ENCODE results near the gene GAPVD1.

DNA sequence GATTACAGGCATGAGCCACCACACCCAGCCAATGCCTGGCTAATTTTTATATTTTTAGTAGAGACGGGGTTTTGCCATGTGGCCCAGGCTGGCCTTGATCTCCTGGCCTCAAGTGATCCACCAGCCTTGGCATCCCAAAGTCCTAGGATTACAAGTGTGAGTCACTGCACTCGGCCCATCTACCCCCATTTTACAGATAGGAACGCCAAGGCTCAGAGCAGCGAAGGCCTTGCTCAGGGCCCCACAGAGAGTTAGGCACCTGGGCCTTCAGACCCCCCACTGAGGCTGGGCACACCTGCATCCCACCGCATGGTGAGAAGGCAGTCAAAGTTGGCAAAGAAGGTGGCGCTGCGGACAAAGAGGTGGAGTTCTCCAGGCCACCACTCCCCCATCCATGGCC, 143.1 kb downstream of the GAPVD1 start:
- no peak for TF ChIP-seq ZBTB43 (CRISPR knock-in tag; IDR thresholded peaks at IDR 0.05)
- TF ChIP-seq, protein P1, sequence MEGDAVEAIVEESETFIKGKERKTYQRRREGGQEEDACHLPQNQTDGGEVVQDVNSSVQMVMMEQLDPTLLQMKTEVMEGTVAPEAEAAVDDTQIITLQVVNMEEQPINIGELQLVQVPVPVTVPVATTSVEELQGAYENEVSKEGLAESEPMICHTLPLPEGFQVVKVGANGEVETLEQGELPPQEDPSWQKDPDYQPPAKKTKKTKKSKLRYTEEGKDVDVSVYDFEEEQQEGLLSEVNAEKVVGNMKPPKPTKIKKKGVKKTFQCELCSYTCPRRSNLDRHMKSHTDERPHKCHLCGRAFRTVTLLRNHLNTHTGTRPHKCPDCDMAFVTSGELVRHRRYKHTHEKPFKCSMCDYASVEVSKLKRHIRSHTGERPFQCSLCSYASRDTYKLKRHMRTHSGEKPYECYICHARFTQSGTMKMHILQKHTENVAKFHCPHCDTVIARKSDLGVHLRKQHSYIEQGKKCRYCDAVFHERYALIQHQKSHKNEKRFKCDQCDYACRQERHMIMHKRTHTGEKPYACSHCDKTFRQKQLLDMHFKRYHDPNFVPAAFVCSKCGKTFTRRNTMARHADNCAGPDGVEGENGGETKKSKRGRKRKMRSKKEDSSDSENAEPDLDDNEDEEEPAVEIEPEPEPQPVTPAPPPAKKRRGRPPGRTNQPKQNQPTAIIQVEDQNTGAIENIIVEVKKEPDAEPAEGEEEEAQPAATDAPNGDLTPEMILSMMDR (IDR thresholded peaks at IDR 0.05), result no peak
- no peak for TF ChIP-seq ATF2 (CRISPR knock-in tag; IDR thresholded peaks at IDR 0.05; ENCODE audit: borderline replicate concordance, low read depth)
- no peak for TF ChIP-seq MAX (CRISPR knock-in tag; IDR thresholded peaks at IDR 0.05)
- no peak for TF ChIP-seq CREB1 (CRISPR knock-in tag; IDR thresholded peaks at IDR 0.05)
- TF ChIP-seq, protein P2, sequence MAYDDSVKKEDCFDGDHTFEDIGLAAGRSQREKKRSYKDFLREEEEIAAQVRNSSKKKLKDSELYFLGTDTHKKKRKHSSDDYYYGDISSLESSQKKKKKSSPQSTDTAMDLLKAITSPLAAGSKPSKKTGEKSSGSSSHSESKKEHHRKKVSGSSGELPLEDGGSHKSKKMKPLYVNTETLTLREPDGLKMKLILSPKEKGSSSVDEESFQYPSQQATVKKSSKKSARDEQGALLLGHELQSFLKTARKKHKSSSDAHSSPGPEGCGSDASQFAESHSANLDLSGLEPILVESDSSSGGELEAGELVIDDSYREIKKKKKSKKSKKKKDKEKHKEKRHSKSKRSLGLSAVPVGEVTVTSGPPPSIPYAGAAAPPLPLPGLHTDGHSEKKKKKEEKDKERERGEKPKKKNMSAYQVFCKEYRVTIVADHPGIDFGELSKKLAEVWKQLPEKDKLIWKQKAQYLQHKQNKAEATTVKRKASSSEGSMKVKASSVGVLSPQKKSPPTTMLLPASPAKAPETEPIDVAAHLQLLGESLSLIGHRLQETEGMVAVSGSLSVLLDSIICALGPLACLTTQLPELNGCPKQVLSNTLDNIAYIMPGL (CRISPR knock-in tag; IDR thresholded peaks at IDR 0.05), result no peak
- no peak for TF ChIP-seq PRRX2 (CRISPR knock-in tag; IDR thresholded peaks at IDR 0.05)
- no peak for TF ChIP-seq USF2 (CRISPR knock-in tag; IDR thresholded peaks at IDR 0.05)
- no peak for TF ChIP-seq NR3C1 (CRISPR knock-in tag; conservative IDR thresholded peaks at IDR 0.05; ENCODE audit: low read depth)
